Esophagus squamous epithelium (tissue), 5 donors: ENCODE measurements around the gene CIAO3. TPM values are rescaled to one million over a fixed set of nuclear protein-coding genes. Genes with fewer than 3 reads are reported as not detected.

Source experiments
- DNase-seq: peaks from one replicate; lab custom pipeline; 2025; lab: John Stamatoyannopoulos, UW
- H3K27ac ChIP-seq, 4 donors: fragments of 200-600 bp; sonication (generic); one replicate each; pipeline ENCODE4 v1.5.1; 2016 to 2019; ENCODE audit warnings: mild to moderate bottlenecking in 1 of 4
- H3K27me3 ChIP-seq, 4 donors: fragments of 200-600 bp; sonication (generic); 1 replicate in 3 of 4; 2 replicates in 1 of 4; pipeline versions ENCODE4 v1.5.1 to v1.6.0; 2017 to 2021; ENCODE audit warnings: antibody characterized with exemption in 1 of 4
- H3K36me3 ChIP-seq, 3 donors: fragments of 200-600 bp; sonication (generic); one replicate each; pipeline ENCODE4 v1.5.1; 2016 to 2019
- H3K4me1 ChIP-seq, 3 donors: fragments of 200-600 bp; sonication (generic); one replicate each; pipeline ENCODE4 v1.5.1; 2017 to 2019
- H3K4me3 ChIP-seq, 4 donors: fragments of 200-600 bp; sonication (generic); 1 replicate in 3 of 4; 2 replicates in 1 of 4; pipeline ENCODE4 v1.5.1; 2016 to 2019; ENCODE audit warnings: mild to moderate bottlenecking in 2 of 4, moderate library complexity in 1 of 4
- H3K9me3 ChIP-seq, 3 donors: fragments of 200-600 bp; sonication (generic); one replicate each; pipeline ENCODE4 v1.5.1; 2016 to 2019
- POLR2A ChIP-seq, 4 donors: fragments of 450-650 bp; IDR thresholded peaks; one replicate each; pipeline ENCODE4 v1.6.1; 2017; ENCODE audit warnings: antibody characterized with exemption in 4 of 4, mild to moderate bottlenecking in 4 of 4, moderate library complexity in 3 of 4
- WGBS, 2 donors: methylation state at CpG; one replicate each; pipeline ENCODE4 v1.1.5; 2018; 5-methylcytosine and 5-hydroxymethylcytosine counted together
- intact Hi-C: fragments of 100-400 bp; cut with DNase I; formaldehyde crosslinking; loops from one replicate; pipeline ENCODE4 v1.15.0; 2022
- total RNA-seq, 4 donors: library from RNA; depleted of rRNA; stranded (reverse); fragments of >200 nt; gene quantifications; one replicate each; pipeline ENCODE4 v1.1.0, GENCODE V29; 2016
- TF ChIP-seq, protein P1 (sequence below), 6 experiments: fragments of 450-650 bp in 4 of 6; fragments of 200-600 bp in 2 of 6; sonication (generic) in 2 of 6; IDR thresholded peaks; one replicate each; pipeline ENCODE4 v1.5.1; 2016 to 2019; ENCODE audit warnings: antibody characterized with exemption in 6 of 6, mild to moderate bottlenecking in 4 of 6, moderate library complexity in 4 of 6
- donor health status: DM: yes; HTN: yes; CAD: no.

The CIAO3 gene
- total RNA-seq, 4 donors from 2014 or later, result 29.7 to 34.5 (median 33.2) TPM

DNA sequence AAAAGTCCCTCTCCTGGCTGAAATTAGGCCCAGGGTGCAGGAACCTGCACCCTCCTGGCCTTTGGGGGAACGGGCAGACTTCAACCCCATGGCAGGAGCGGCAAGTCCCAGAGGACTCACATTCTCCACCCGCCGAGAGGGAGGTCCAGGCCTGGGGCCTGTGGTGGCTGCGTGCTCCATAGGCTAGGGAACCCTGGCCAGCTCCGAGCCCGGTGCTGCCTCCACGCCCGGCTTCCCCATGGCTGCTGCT lies 14.7 kb downstream of the CIAO3 start:
- Histone ChIP-seq H3K4me1 (peaks cover 31 to 50% (median 36%) of the 10 kb centered on the region in 3 donors), H3K9me3 (no peaks in the 10 kb centered on the region), H3K36me3 (peaks cover 0 to 10% (median 7%) of the 10 kb centered on the region in 3 donors), H3K27ac (no peak overlapping the region), H3K4me3 (peak overlapping the region in 2 of 4 donors; percentile 54 to 67), H3K27me3 (peaks cover 0 to 49% (median 1%) of the 10 kb centered on the region in 4 donors)
- TF ChIP-seq, protein P1, sequence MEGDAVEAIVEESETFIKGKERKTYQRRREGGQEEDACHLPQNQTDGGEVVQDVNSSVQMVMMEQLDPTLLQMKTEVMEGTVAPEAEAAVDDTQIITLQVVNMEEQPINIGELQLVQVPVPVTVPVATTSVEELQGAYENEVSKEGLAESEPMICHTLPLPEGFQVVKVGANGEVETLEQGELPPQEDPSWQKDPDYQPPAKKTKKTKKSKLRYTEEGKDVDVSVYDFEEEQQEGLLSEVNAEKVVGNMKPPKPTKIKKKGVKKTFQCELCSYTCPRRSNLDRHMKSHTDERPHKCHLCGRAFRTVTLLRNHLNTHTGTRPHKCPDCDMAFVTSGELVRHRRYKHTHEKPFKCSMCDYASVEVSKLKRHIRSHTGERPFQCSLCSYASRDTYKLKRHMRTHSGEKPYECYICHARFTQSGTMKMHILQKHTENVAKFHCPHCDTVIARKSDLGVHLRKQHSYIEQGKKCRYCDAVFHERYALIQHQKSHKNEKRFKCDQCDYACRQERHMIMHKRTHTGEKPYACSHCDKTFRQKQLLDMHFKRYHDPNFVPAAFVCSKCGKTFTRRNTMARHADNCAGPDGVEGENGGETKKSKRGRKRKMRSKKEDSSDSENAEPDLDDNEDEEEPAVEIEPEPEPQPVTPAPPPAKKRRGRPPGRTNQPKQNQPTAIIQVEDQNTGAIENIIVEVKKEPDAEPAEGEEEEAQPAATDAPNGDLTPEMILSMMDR (IDR thresholded peaks at IDR 0.05), result no peak
- TF ChIP-seq POLR2A (IDR thresholded peaks at IDR 0.05), result no peak
- DNase-seq, result no peak
- no CpG with 5 or more reads among the region's 9 CpGs for WGBS, 2 donors
- intact Hi-C loops, result no loop called here

DNA sequence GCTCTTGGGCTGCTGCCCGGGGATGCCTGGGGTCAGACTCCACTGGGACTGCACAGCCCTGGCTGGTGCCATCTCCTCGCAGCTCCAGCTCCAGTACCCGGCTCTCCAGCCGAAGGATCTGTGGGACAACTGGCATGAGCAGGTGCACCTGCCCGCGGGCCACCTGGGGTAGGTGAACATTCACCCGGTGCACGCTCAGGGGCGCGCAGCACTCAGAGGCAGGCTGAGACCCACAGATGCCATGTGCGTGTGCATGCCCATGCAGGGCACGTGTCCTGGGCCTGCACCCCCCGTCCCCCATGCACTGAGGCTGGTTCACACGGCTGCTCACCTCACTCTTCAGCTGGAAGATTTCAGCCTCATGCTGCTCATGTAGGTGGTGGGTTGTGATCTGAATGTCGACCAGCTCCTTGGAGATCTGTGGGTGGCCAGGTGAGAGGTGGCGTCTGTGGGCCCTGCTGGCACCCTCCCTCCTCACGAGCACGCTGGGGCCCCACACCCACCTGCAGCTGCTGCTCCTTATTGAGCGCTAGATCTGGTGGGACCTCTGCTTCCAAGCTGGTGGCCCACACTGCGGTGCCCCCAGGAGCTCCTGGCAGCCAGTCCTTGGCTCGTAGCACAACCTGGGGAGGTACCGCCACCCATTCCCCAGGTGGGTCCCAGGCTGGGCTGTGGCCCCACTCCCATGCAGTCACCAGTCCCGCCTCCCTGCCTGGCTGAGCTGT lies 15.2 kb downstream of the CIAO3 start:
- 50% methylated on average over 5 of the region's 23 CpGs; no CpG with 5 or more reads in 1 of the 2 donors for WGBS, 2 donors
- H3K36me3 ChIP-seq, result peaks cover 0 to 5% (median 4%) of the 10 kb centered on the region in 3 donors
- no peak overlapping the region for H3K27ac ChIP-seq
- TF ChIP-seq, protein P1 (IDR thresholded peaks at IDR 0.05), result no peak
- no peak for TF ChIP-seq POLR2A (IDR thresholded peaks at IDR 0.05)
- no peaks in the 10 kb centered on the region for H3K9me3 ChIP-seq
- DNase-seq, result no peak
- peaks cover 0 to 49% (median 1%) of the 10 kb centered on the region in 4 donors for H3K27me3 ChIP-seq
- intact Hi-C loops, result no loop called here
- H3K4me3 ChIP-seq, result no peak overlapping the region
- peaks cover 31 to 53% (median 37%) of the 10 kb centered on the region in 3 donors for H3K4me1 ChIP-seq

DNA sequence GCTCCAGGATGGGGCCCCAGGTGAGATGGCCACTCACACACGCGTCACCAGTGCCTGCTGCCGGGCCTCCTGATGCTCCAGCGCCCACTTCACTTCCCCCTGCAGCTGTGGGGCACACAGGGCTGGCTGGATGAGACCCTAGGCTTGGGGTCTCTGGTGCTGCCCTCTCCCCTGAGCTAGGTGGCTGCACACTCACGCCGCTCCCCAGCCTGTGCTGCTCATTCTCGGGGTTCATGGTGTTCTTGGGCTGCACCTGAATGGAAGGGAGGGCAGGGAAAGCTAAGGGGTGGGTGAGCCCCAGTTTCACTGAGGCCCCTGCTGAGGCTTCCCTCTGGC lies 15.8 kb downstream of the CIAO3 start:
- TF ChIP-seq, protein P1 (IDR thresholded peaks at IDR 0.05), result no peak
- TF ChIP-seq POLR2A (IDR thresholded peaks at IDR 0.05), result no peak
- H3K4me1 ChIP-seq, result peaks cover 37 to 59% (median 43%) of the 10 kb centered on the region in 3 donors
- peaks cover 0 to 49% (median 1%) of the 10 kb centered on the region in 4 donors for H3K27me3 ChIP-seq

DNA sequence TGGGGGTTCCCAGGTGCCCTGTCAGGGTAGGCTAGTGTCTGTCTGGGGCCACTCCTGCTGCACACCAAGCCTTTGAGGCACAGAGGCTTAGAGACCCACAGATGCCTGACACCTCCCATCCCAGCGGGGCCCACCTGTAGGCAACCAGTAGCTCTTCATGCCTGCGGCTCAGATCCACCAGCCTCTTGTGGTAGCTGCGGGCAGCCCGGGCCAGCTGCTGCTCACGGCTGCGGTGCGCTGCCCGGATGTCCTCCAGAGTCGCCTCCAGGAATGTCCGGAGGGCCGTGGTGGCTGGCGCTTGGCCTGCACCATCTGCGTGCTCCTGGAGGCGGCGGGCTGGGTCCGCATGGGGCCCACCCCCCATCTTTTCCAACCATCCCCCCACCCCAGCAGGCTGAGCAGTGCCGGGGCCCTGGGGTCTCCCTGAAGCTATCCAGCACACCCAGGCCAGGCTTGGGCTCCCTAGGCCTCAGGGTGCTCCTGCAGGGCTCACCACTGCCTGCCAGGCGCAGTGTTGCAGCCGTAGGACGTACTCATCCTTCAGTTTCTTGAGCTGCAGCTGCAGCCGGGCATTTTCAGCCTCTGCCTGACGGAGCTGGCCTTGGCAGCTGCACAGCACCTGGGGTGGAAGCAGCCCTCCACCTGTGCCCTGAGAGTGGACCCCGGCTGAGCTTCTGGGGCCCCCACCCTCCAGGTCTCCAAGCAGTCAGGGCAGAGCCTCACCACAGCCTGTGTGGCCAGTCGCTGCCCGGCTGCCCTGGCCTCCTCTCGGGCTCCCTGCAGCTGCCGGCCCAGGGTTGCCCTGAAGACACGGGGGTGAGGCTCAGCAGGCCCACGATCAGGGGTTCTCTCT lies 16.4 kb downstream of the CIAO3 start:
- no peaks in the 10 kb centered on the region for H3K36me3 ChIP-seq
- peaks cover 0 to 48% (median 1%) of the 10 kb centered on the region in 4 donors for H3K27me3 ChIP-seq
- no peak overlapping the region for H3K27ac ChIP-seq
- peaks cover 41 to 65% (median 45%) of the 10 kb centered on the region in 3 donors for H3K4me1 ChIP-seq
- DNase-seq, result no peak
- TF ChIP-seq, protein P1 (IDR thresholded peaks at IDR 0.05), result no peak
- TF ChIP-seq POLR2A (IDR thresholded peaks at IDR 0.05), result no peak
- intact Hi-C loops, result no loop called here
- WGBS, 2 donors, result 40% methylated on average over 1 to 5 of the region's 29 CpGs
- no peaks in the 10 kb centered on the region for H3K9me3 ChIP-seq
- no peak overlapping the region for H3K4me3 ChIP-seq

More for the DNA sequence above, 15.8 kb downstream of the CIAO3 start:
- intact Hi-C loops, result no loop called here
- H3K4me3 ChIP-seq, result no peak overlapping the region
- WGBS, 2 donors, result 64 to 68% methylated on average over 5 to 6 of the region's 7 CpGs
- no peaks in the 10 kb centered on the region for H3K9me3 ChIP-seq
- H3K36me3 ChIP-seq, result no peaks in the 10 kb centered on the region
- H3K27ac ChIP-seq, result no peak overlapping the region
- DNase-seq, result no peak

DNA sequence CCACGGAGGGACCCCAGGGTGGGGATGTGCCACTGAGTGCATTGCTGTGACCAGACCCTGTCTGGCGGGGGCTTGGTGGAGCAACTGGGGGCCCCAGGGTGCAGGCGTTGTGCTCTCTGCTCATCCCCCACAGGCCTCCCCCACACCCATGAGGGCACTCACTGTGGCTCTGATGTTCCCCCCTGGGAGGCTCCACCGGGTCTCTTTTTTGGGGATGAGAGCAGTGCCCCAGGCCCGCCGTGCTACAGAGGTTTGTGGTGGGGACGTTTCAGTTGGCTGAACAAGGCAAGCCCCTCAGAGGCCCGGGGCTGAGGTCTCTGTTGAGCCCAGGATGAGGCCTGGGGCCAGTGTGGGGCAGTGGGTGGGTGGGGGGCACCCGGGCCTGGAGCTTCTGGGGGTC lies 17.1 kb downstream of the CIAO3 start:
- no peak for DNase-seq
- no peak overlapping the region for H3K4me3 ChIP-seq
- H3K27me3 ChIP-seq, result peaks cover 0 to 41% (median 1%) of the 10 kb centered on the region in 4 donors
- TF ChIP-seq, protein P1 (IDR thresholded peaks at IDR 0.05), result no peak
- no peak for TF ChIP-seq POLR2A (IDR thresholded peaks at IDR 0.05)
- no peaks in the 10 kb centered on the region for H3K9me3 ChIP-seq
- H3K27ac ChIP-seq, result no peak overlapping the region
- 60 to 73% methylated on average over 1 to 2 of the region's 9 CpGs for WGBS, 2 donors
- intact Hi-C loops, result no loop called here
- H3K36me3 ChIP-seq, result no peaks in the 10 kb centered on the region
- peaks cover 39 to 65% (median 42%) of the 10 kb centered on the region in 3 donors for H3K4me1 ChIP-seq
